H1 (cell line): Measurements from ENCODE around the gene LEKR1. TPM values are rescaled to one million over a fixed set of nuclear protein-coding genes. Genes with fewer than 3 reads are reported as not detected.

Experiments
- CTCF ChIA-PET: fragments of 300-600 bp; sonication (Branson Sonifier 250); formaldehyde crosslinking; loops from one replicate; lab custom pipeline; 2021; ENCODE audit not compliant: partially characterized antibody; lab: Charles Lee
- POLR2A ChIA-PET: fragments of 300-600 bp; sonication (Branson Sonifier 250); formaldehyde crosslinking; loops from one replicate; lab custom pipeline; 2021; ENCODE audit warnings: inconsistent platforms; ENCODE audit not compliant: partially characterized antibody; lab: Charles Lee
- DNase-seq, 2 experiments: peaks; one replicate each; pipeline versions ENCODE4 v3.0.0 to v3.0.0-alpha.2; 2010 to 2022; ENCODE audit warnings: low spot score in 2 of 2, low read depth in 1 of 2, mixed read lengths in 1 of 2
- FAIRE-seq: peaks from 2 replicates; lab custom pipeline; 2011; peaks lifted over from hg19 to GRCh38; lab: Jason Lieb, UNC
- H2AFZ ChIP-seq: 2 replicates; pipeline ENCODE4 v1.8.1; 2012; ENCODE audit warnings: low read length, inconsistent platforms
- H2AK5ac ChIP-seq: 2 replicates; pipeline ENCODE4 v1.6.1; 2013; ENCODE audit warnings: low read depth, low read length
- H2BK120ac ChIP-seq: replicated peaks from 2 replicates; pipeline ENCODE3; 2013; ENCODE audit warnings: low read depth, low read length, inconsistent platforms
- H2BK12ac ChIP-seq: 2 replicates; pipeline ENCODE4 v1.6.1; 2013; ENCODE audit warnings: low read depth, low read length
- H2BK15ac ChIP-seq: 2 replicates; pipeline ENCODE4 v1.6.1; 2013; ENCODE audit warnings: low read length
- H2BK20ac ChIP-seq: 2 replicates; pipeline ENCODE4 v1.6.1; 2013; ENCODE audit warnings: low read length
- H2BK5ac ChIP-seq: 2 replicates; pipeline ENCODE4 v1.6.1; 2013; ENCODE audit warnings: low read depth, low read length
- H3K14ac ChIP-seq: 2 replicates; pipeline ENCODE4 v1.6.1; 2013; ENCODE audit warnings: inconsistent platforms; ENCODE audit not compliant: insufficient read length
- H3K18ac ChIP-seq: 2 replicates; pipeline ENCODE4 v1.6.1; 2013; ENCODE audit warnings: low read length; ENCODE audit errors: extremely low read depth
- H3K23ac ChIP-seq: 2 replicates; pipeline ENCODE4 v1.6.1; 2013; ENCODE audit warnings: inconsistent platforms; ENCODE audit not compliant: insufficient read length
- H3K23me2 ChIP-seq: 2 replicates; pipeline ENCODE4 v1.6.1; 2013; ENCODE audit warnings: low read depth, low read length
- H3K27ac ChIP-seq: 2 replicates; pipeline ENCODE4 v1.6.1; 2011; ENCODE audit warnings: low read depth, low read length, inconsistent platforms
- H3K27me3 ChIP-seq, 4 experiments: replicated peaks in 1 of 4; 1 replicate in 1 of 4; 2 replicates in 3 of 4; pipeline versions ENCODE4 v1.6.1 to v1.8.1; 2011 to 2013; ENCODE audit warnings: low read length in 3 of 4, mild to moderate bottlenecking in 3 of 4, inconsistent platforms in 2 of 4, mixed read lengths in 2 of 4, moderate library complexity in 1 of 4; ENCODE audit not compliant: control insufficient read depth in 3 of 4, insufficient read depth in 3 of 4; ENCODE audit errors: extremely low read depth in 1 of 4
- H3K36me3 ChIP-seq, 4 experiments: 2 replicates each; pipeline versions ENCODE4 v1.6.1 to v1.8.1; 2011 to 2013; ENCODE audit warnings: mild to moderate bottlenecking in 4 of 4, low read length in 3 of 4, moderate library complexity in 2 of 4, control low read depth in 1 of 4, inconsistent platforms in 1 of 4; ENCODE audit not compliant: insufficient read depth in 4 of 4, control insufficient read depth in 2 of 4
- H3K4ac ChIP-seq: replicated peaks from 2 replicates; pipeline ENCODE3; 2013; ENCODE audit warnings: low read length, low read depth, mixed read lengths, inconsistent platforms; ENCODE audit not compliant: insufficient read length
- H3K4me1 ChIP-seq, 4 experiments: replicated peaks in 1 of 4; 1 replicate in 1 of 4; 2 replicates in 3 of 4; pipeline versions ENCODE4 v1.6.1 to v1.8.1; 2011 to 2013; ENCODE audit warnings: low read length in 3 of 4, inconsistent platforms in 2 of 4, mixed read lengths in 1 of 4; ENCODE audit not compliant: insufficient read depth in 4 of 4, control insufficient read depth in 3 of 4
- H3K4me2 ChIP-seq, 2 experiments: 2 replicates each; pipeline versions ENCODE4 v1.6.1 to v1.8.1; 2011 to 2013; ENCODE audit warnings: low read depth in 2 of 2, low read length in 2 of 2, control low read depth in 1 of 2, inconsistent platforms in 1 of 2, mild to moderate bottlenecking in 1 of 2; ENCODE audit not compliant: insufficient read depth in 1 of 2
- H3K4me3 ChIP-seq, 4 experiments: fragments of 200-600, 300-600 bp in 1 of 4; sonication (generic), shearing (Covaris generic), sonication (Bioruptor Twin) in 1 of 4; 2 replicates each; pipeline versions ENCODE4 v1.5.1 to v1.8.1; 2011 to 2016; ENCODE audit warnings: low read length in 4 of 4, low read depth in 3 of 4, control low read depth in 2 of 4, inconsistent platforms in 2 of 4, mild to moderate bottlenecking in 2 of 4, mixed read lengths in 1 of 4, moderate library complexity in 1 of 4; ENCODE audit not compliant: insufficient read depth in 2 of 4; ENCODE audit errors: extremely low read depth in 1 of 4
- H3K56ac ChIP-seq: replicated peaks from 2 replicates; pipeline ENCODE3; 2013; ENCODE audit warnings: low read depth, mild to moderate bottlenecking, mixed read lengths, low read length, inconsistent platforms; ENCODE audit not compliant: insufficient read length
- H3K79me1 ChIP-seq: 2 replicates; pipeline ENCODE4 v1.6.1; 2013; ENCODE audit warnings: low read depth, low read length, control low read depth
- H3K79me2 ChIP-seq, 2 experiments: 2 replicates each; pipeline versions ENCODE4 v1.6.1 to v1.8.1; 2012 to 2013; ENCODE audit warnings: low read length in 2 of 2, mild to moderate bottlenecking in 2 of 2, inconsistent platforms in 1 of 2; ENCODE audit not compliant: insufficient read depth in 2 of 2, control insufficient read depth in 1 of 2
- H3K9ac ChIP-seq, 4 experiments: replicated peaks in 1 of 4; 1 replicate in 1 of 4; 2 replicates in 3 of 4; pipeline versions ENCODE4 v1.6.1 to v1.8.1; 2011 to 2013; ENCODE audit warnings: low read depth in 3 of 4, low read length in 3 of 4, control low read depth in 2 of 4, mild to moderate bottlenecking in 2 of 4, moderate library complexity in 2 of 4, inconsistent platforms in 1 of 4; ENCODE audit errors: extremely low read depth in 1 of 4
- H3K9me3 ChIP-seq, 2 experiments: 2 replicates each; pipeline versions ENCODE4 v1.6.1 to v1.8.1; 2012 to 2013; ENCODE audit warnings: mild to moderate bottlenecking in 2 of 2, moderate library complexity in 2 of 2, control low read depth in 1 of 2, inconsistent platforms in 1 of 2, low read depth in 1 of 2, low read length in 1 of 2, mixed read lengths in 1 of 2; ENCODE audit not compliant: insufficient read depth in 2 of 2
- H4K20me1 ChIP-seq, 2 experiments: replicated peaks in 1 of 2; 2 replicates each; pipeline versions ENCODE3 to v1.8.1; 2011 to 2013; ENCODE audit warnings: inconsistent platforms in 2 of 2, low read length in 2 of 2, mild to moderate bottlenecking in 1 of 2; ENCODE audit not compliant: insufficient read depth in 2 of 2, control insufficient read depth in 1 of 2
- H4K5ac ChIP-seq: 2 replicates; pipeline ENCODE4 v1.6.1; 2013; ENCODE audit warnings: low read length, low read depth, mixed read lengths, inconsistent platforms; ENCODE audit not compliant: insufficient read length
- H4K8ac ChIP-seq: 2 replicates; pipeline ENCODE4 v1.8.0; 2013; ENCODE audit warnings: mild to moderate bottlenecking, moderate library complexity, low read length, inconsistent platforms; ENCODE audit not compliant: insufficient read depth; ENCODE audit errors: extremely low read depth
- H4K91ac ChIP-seq: replicated peaks from 2 replicates; pipeline ENCODE3; 2013; ENCODE audit warnings: low read length, mixed read lengths, inconsistent platforms; ENCODE audit not compliant: insufficient read length
- HDAC6 ChIP-seq: IDR thresholded peaks from one replicate; pipeline ENCODE4 v1.7.1; 2012; ENCODE audit warnings: low read depth, mild to moderate bottlenecking, inconsistent platforms, low read length, moderate library complexity
- POU5F1 ChIP-seq: IDR thresholded peaks from 2 replicates; pipeline ENCODE4 v1.6.1; 2011; ENCODE audit warnings: low read depth, mild to moderate bottlenecking, low read length, moderate library complexity
- RNF2 ChIP-seq: fragments of 200-900, 300-1000 bp; sonication (generic); IDR thresholded peaks from 2 replicates; pipeline ENCODE4 v1.7.1; 2016; ENCODE audit warnings: borderline replicate concordance, low read depth, mild to moderate bottlenecking, antibody characterized with exemption, low read length; ENCODE audit not compliant: poor library complexity, severe bottlenecking; ENCODE audit errors: missing control alignments
- SP1 ChIP-seq: IDR thresholded peaks from 2 replicates; pipeline ENCODE4 v1.6.1; 2011; ENCODE audit warnings: low read depth, low read length
- SP4 ChIP-seq: IDR thresholded peaks from 2 replicates; pipeline ENCODE4 v1.6.1; 2012; ENCODE audit warnings: low read length, inconsistent platforms
- WGBS, 2 experiments: shearing (Covaris generic) in 1 of 2; methylation state at CpG; one replicate each; pipeline versions ENCODE4 v1.1.6 to v1.1.7; 2013 to 2015; ENCODE audit warnings: low lambda C conversion rate in 2 of 2, mixed read lengths in 2 of 2, inconsistent platforms in 1 of 2, low coverage in 1 of 2, missing lambda C conversion rate in 1 of 2; ENCODE audit not compliant: insufficient replicate concordance in 2 of 2, insufficient coverage in 1 of 2, insufficient read length in 1 of 2; ENCODE audit errors: extremely low coverage in 1 of 2, missing lambda C conversion rate in 1 of 2; 5-methylcytosine and 5-hydroxymethylcytosine counted together
- polyA plus RNA-seq, 7 experiments: library from polyadenylated mRNA; depleted of rRNA in 3 of 7; stranded (reverse) in 5 of 7; unstranded in 2 of 7; fragments of >200 nt in 5 of 7; fragments of 200-250 nt in 2 of 7; gene quantifications; 1 replicate in 5 of 7; 2 replicates in 1 of 7; 4 replicates in 1 of 7; pipeline versions ENCODE4 v1.2.1 to v1.2.3, GENCODE V29; 2011 to 2013; ENCODE audit warnings: missing spikeins in 2 of 7, mixed read lengths in 2 of 7
- total RNA-seq: library from RNA; stranded (reverse); fragmentation: NEBNext Ultra II Directional; extraction: Animal tissue kit (Norgen Biotek cat#: 25700); gene quantifications from 2 replicates; pipeline ENCODE4 v1.2.1, GENCODE V29; 2021

The LEKR1 gene
- total and polyA plus RNA-seq, 2 of the 8 experiments (the other 6 are each of a cell fraction or from before 2014, with no cell fraction given), result 0.08 TPM; not detected in 1

- H3K23me2 ChIP-seq, result no peaks in the 10 kb centered on the region
- H4K20me1 ChIP-seq, result no peaks in the 10 kb centered on the region
- DNase-seq (no peak), FAIRE-seq (no peak)
- TF ChIP-seq POU5F1 (no peak), RNF2 (no peak), SP1 (no peak), HDAC6 (no peak), SP4 (no peak)
- ChIA-PET CTCF (interaction anchor here (0.6 kb wide), 1 partner anchor 113 kb away, joined by 3 read pairs; no protein-coding TSS in a partner anchor), POLR2A (no interaction called here)
- no peak overlapping the region for H2AFZ ChIP-seq
- H3K27me3 ChIP-seq, result no peaks in the 10 kb centered on the region
- no peak overlapping the region for H3K27ac ChIP-seq
- H2BK120ac ChIP-seq, result no peak overlapping the region
- no peaks in the 10 kb centered on the region for H3K79me2 ChIP-seq
- no peaks in the 10 kb centered on the region for H3K4me1 ChIP-seq
- H3K36me3 ChIP-seq, result no peaks in the 10 kb centered on the region
- no peak overlapping the region for H3K4me3 ChIP-seq
- no peak overlapping the region for H3K4ac ChIP-seq
- WGBS, 2 experiments, result 61% methylated on average over 3 of the region's 3 CpGs; no CpG with 5 or more reads in 1 of the 2 experiments
- no peak overlapping the region for H4K5ac ChIP-seq
- H3K9me3 ChIP-seq, result peaks cover 0 to 6% of the 10 kb centered on the region in 2 experiments; a peak in 2 of 4 replicates
- H2AK5ac ChIP-seq, result no peak overlapping the region
- no peak overlapping the region for H3K23ac ChIP-seq
- no peak overlapping the region for H2BK15ac ChIP-seq
- H3K56ac ChIP-seq, result no peak overlapping the region
- no peak overlapping the region for H4K91ac ChIP-seq
- no peak overlapping the region for H3K9ac ChIP-seq
- no peak overlapping the region for H4K8ac ChIP-seq
- no peak overlapping the region for H3K18ac ChIP-seq
- H2BK12ac ChIP-seq, result no peak overlapping the region
- H3K14ac ChIP-seq, result no peak overlapping the region
- H2BK5ac ChIP-seq, result no peak overlapping the region
- H3K4me2 ChIP-seq, result no peak overlapping the region
- no peaks in the 10 kb centered on the region for H3K79me1 ChIP-seq
- no peak overlapping the region for H2BK20ac ChIP-seq
These were observed 136.9 kb downstream of the LEKR1 start for GRCh38 chr3:156963096-156963495.
